Gastroesophageal sphincter (tissue), 3 donors: Measurements from ENCODE around the gene SLC30A2.

Source experiments
- EP300 ChIP-seq: sonication (generic); formaldehyde crosslinking; IDR thresholded peaks from one replicate; pipeline ENCODE4 v1.6.1; 2017; ENCODE audit warnings: antibody characterized with exemption, mild to moderate bottlenecking
- POLR2A ChIP-seq, 2 donors: fragments of 450-650 bp; IDR thresholded peaks; one replicate each; pipeline ENCODE4 v1.6.1; 2017; ENCODE audit warnings: antibody characterized with exemption in 2 of 2, mild to moderate bottlenecking in 2 of 2, moderate library complexity in 1 of 2
- TF ChIP-seq, protein P1 (sequence below), 4 experiments: fragments of 200-600 bp in 2 of 4; fragments of 450-650 bp in 2 of 4; sonication (generic) in 1 of 4; IDR thresholded peaks; one replicate each; pipeline ENCODE4 v1.5.1; 2017 to 2019; ENCODE audit warnings: antibody characterized with exemption in 4 of 4, mild to moderate bottlenecking in 2 of 4, moderate library complexity in 2 of 4

- TF ChIP-seq, protein P1, sequence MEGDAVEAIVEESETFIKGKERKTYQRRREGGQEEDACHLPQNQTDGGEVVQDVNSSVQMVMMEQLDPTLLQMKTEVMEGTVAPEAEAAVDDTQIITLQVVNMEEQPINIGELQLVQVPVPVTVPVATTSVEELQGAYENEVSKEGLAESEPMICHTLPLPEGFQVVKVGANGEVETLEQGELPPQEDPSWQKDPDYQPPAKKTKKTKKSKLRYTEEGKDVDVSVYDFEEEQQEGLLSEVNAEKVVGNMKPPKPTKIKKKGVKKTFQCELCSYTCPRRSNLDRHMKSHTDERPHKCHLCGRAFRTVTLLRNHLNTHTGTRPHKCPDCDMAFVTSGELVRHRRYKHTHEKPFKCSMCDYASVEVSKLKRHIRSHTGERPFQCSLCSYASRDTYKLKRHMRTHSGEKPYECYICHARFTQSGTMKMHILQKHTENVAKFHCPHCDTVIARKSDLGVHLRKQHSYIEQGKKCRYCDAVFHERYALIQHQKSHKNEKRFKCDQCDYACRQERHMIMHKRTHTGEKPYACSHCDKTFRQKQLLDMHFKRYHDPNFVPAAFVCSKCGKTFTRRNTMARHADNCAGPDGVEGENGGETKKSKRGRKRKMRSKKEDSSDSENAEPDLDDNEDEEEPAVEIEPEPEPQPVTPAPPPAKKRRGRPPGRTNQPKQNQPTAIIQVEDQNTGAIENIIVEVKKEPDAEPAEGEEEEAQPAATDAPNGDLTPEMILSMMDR (IDR thresholded peaks at IDR 0.05) = no peak
- TF ChIP-seq POLR2A (IDR thresholded peaks at IDR 0.05) (no peak), EP300 (no peak)
Measured at GRCh38 chr1:26066160-26066559, 20.2 kb upstream of the SLC30A2 start.
